Liver (tissue), 9 donors: ENCODE measurements around the gene EIF2B1. TPM values are rescaled to one million over a fixed set of nuclear protein-coding genes. Genes with fewer than 3 reads are reported as not detected.

ENCODE experiments used
- DNase-seq: peaks from one replicate; pipeline ENCODE4 v3.0.0-alpha.2; 2017; ENCODE audit warnings: low spot score
- H3K27ac ChIP-seq, 2 donors: one replicate each; pipeline ENCODE4 v1.7.0; 2013; ENCODE audit warnings: inconsistent platforms in 2 of 2, low read length in 2 of 2, control low read depth in 1 of 2, low read depth in 1 of 2, mild to moderate bottlenecking in 1 of 2
- H3K27me3 ChIP-seq, 4 donors: one replicate each; pipeline versions ENCODE4 v1.6.1 to v1.7.0; 2013; ENCODE audit warnings: low read length in 3 of 4, inconsistent platforms in 1 of 4, mild to moderate bottlenecking in 1 of 4, moderate library complexity in 1 of 4; ENCODE audit not compliant: control insufficient read depth in 4 of 4, insufficient read depth in 4 of 4
- H3K36me3 ChIP-seq, 4 donors: one replicate each; pipeline versions ENCODE4 v1.6.1 to v1.7.0; 2013; ENCODE audit warnings: low read length in 3 of 4, mild to moderate bottlenecking in 3 of 4, low read depth in 1 of 4, moderate library complexity in 1 of 4; ENCODE audit not compliant: control insufficient read depth in 4 of 4, insufficient read depth in 3 of 4
- H3K4me1 ChIP-seq, 4 donors: one replicate each; pipeline versions ENCODE4 v1.6.1 to v1.7.0; 2013; ENCODE audit warnings: low read length in 3 of 4, mild to moderate bottlenecking in 3 of 4, moderate library complexity in 1 of 4; ENCODE audit not compliant: control insufficient read depth in 4 of 4, insufficient read depth in 4 of 4
- H3K4me3 ChIP-seq, 3 donors: one replicate each; pipeline versions ENCODE4 v1.6.1 to v1.7.0; 2013; ENCODE audit warnings: low read length in 3 of 3, control low read depth in 1 of 3, low read depth in 1 of 3, mild to moderate bottlenecking in 1 of 3
- H3K9ac ChIP-seq, 2 donors: one replicate each; pipeline ENCODE4 v1.7.0; 2013; ENCODE audit warnings: low read length in 2 of 2, mild to moderate bottlenecking in 2 of 2, moderate library complexity in 2 of 2, control low read depth in 1 of 2, low read depth in 1 of 2
- H3K9me3 ChIP-seq, 4 donors: one replicate each; pipeline versions ENCODE4 v1.6.1 to v1.7.0; 2013; ENCODE audit warnings: low read length in 3 of 4; ENCODE audit not compliant: control insufficient read depth in 4 of 4
- EGR1 ChIP-seq, 2 donors: IDR thresholded peaks; 2 replicates each; pipeline ENCODE4 v1.6.1; 2016 to 2018; ENCODE audit warnings: antibody characterized with exemption in 2 of 2, low read depth in 2 of 2
- FOXA1 ChIP-seq: IDR thresholded peaks from 2 replicates; pipeline ENCODE4 v1.6.1; 2016; ENCODE audit warnings: antibody characterized with exemption
- FOXA2 ChIP-seq: IDR thresholded peaks from 2 replicates; pipeline ENCODE4 v1.6.1; 2016; ENCODE audit warnings: antibody characterized with exemption
- GABPA ChIP-seq, 2 donors: IDR thresholded peaks in 1 of 2; conservative IDR thresholded peaks in 1 of 2; 2 replicates each; pipeline ENCODE4 v1.6.1; 2016; ENCODE audit warnings: antibody characterized with exemption in 2 of 2, mild to moderate bottlenecking in 1 of 2, moderate library complexity in 1 of 2
- HNF4A ChIP-seq, 2 donors: conservative IDR thresholded peaks; 2 replicates each; pipeline ENCODE4 v1.6.1; 2016; ENCODE audit warnings: antibody characterized with exemption in 2 of 2, mild to moderate bottlenecking in 2 of 2
- HNF4G ChIP-seq: IDR thresholded peaks from 2 replicates; pipeline ENCODE4 v1.6.1; 2016; ENCODE audit warnings: antibody characterized with exemption
- JUND ChIP-seq, 2 donors: IDR thresholded peaks; 2 replicates each; pipeline ENCODE4 v1.6.1; 2016; ENCODE audit warnings: antibody characterized with exemption in 2 of 2
- NR2F2 ChIP-seq: IDR thresholded peaks from 2 replicates; pipeline ENCODE4 v1.6.1; 2016; ENCODE audit warnings: antibody characterized with exemption
- RAD21 ChIP-seq, 2 donors: IDR thresholded peaks; 2 replicates each; pipeline ENCODE4 v1.6.1; 2016; ENCODE audit warnings: antibody characterized with exemption in 2 of 2, mild to moderate bottlenecking in 2 of 2
- RXRA ChIP-seq, 2 donors: IDR thresholded peaks; 2 replicates each; pipeline ENCODE4 v1.6.1; 2017 to 2018; ENCODE audit warnings: antibody characterized with exemption in 2 of 2, mild to moderate bottlenecking in 1 of 2
- SP1 ChIP-seq: IDR thresholded peaks from 2 replicates; pipeline ENCODE4 v1.6.1; 2018; ENCODE audit warnings: antibody characterized with exemption, mild to moderate bottlenecking
- TAF1 ChIP-seq: conservative IDR thresholded peaks from 2 replicates; pipeline ENCODE4 v1.6.1; 2016; ENCODE audit warnings: antibody characterized with exemption, mild to moderate bottlenecking
- YY1 ChIP-seq: IDR thresholded peaks from 2 replicates; pipeline ENCODE4 v1.6.1; 2016; ENCODE audit warnings: antibody characterized with exemption, mild to moderate bottlenecking
- WGBS: extraction: QIAGEN DNeasy Blood & Tissue Kit; methylation state at CpG from one replicate; pipeline ENCODE4 v1.1.7; 2013; 5-methylcytosine and 5-hydroxymethylcytosine counted together
- polyA plus RNA-seq, 2 donors: library from polyadenylated mRNA; stranded (reverse) in 1 of 2; unstranded in 1 of 2; fragments of 200-250 nt in 1 of 2; fragments of >200 nt in 1 of 2; fragmentation: Nextera tagmentation in 1 of 2; extraction: Ambion mirVana in 1 of 2; gene quantifications; one replicate each; pipeline versions ENCODE4 v1.2.1 to v1.2.3, GENCODE V29; 2013 to 2015
- total RNA-seq, 2 donors: library from RNA; depleted of rRNA; stranded (reverse); fragments of >200 nt; gene quantifications; one replicate each; pipeline ENCODE4 v1.2.3, GENCODE V29; 2014
- TF ChIP-seq, protein P1 (sequence below): IDR thresholded peaks from 2 replicates; pipeline ENCODE4 v1.6.1; 2016; ENCODE audit warnings: antibody characterized with exemption
- TF ChIP-seq, protein P2 (sequence below): IDR thresholded peaks from 2 replicates; pipeline ENCODE4 v1.6.1; 2016; ENCODE audit warnings: antibody characterized with exemption
- TF ChIP-seq, protein P3 (sequence below): IDR thresholded peaks from 2 replicates; pipeline ENCODE4 v1.6.1; 2016; ENCODE audit warnings: antibody characterized with exemption, mild to moderate bottlenecking
- TF ChIP-seq, protein P4 (sequence below): fragments of 150-350 bp; IDR thresholded peaks from 2 replicates; pipeline ENCODE4 v1.5.1; 2017; ENCODE audit warnings: improper control_type of control experiment, low read depth, low read length; ENCODE audit not compliant: missing input control
- TF ChIP-seq, protein P5 (sequence below): IDR thresholded peaks from 2 replicates; pipeline ENCODE4 v1.6.1; 2016; ENCODE audit warnings: antibody characterized with exemption
- donor health status: healthy.
- donor health status: healthy.
- donor health status: healthy.
- donor health status: healthy.
- donor health status: healthy.

Gene EIF2B1
- total and polyA plus RNA-seq, 4 donors, result 14.0 to 34.5 (median 17.1) TPM

DNA sequence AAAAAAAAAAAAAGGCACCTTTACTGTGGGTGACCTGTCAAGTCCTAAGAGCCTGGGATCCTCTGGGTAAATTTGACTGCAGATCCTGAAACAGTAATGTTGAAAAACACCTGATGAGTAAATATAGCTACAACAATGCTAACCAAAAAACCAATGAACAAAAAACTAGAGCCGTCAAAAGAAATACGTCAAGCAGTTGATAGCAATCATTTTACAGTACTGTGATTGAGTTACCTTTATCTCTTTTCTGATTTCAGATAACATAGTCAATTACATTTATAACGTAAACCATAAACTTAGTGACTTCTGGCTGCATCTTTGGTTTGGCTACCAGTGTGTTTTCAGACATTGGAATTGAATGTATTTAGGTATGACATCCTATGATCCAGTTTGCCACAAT lies 55.2 kb downstream of the EIF2B1 start:
- Histone ChIP-seq H3K4me1 (peaks cover 4 to 14% (median 12%) of the 10 kb centered on the region in 4 donors), H3K4me3 (no peak overlapping the region), H3K36me3 (peaks cover 0 to 2% (median 0%) of the 10 kb centered on the region in 4 donors), H3K27me3 (no peaks in the 10 kb centered on the region), H3K9ac (no peak overlapping the region), H3K9me3 (no peaks in the 10 kb centered on the region), H3K27ac (no peak overlapping the region)
- 88% methylated on average over 3 of the region's 3 CpGs for WGBS
- DNase-seq, result no peak
- TF ChIP-seq SP1 (no peak), NR2F2 (no peak), YY1 (no peak), FOXA2 (no peak), FOXA1 (no peak), JUND (IDR thresholded peaks at IDR 0.05) (no peak), HNF4A (conservative IDR thresholded peaks at IDR 0.05) (no peak), HNF4G (no peak), TAF1 (no peak), RXRA (IDR thresholded peaks at IDR 0.05) (no peak), EGR1 (IDR thresholded peaks at IDR 0.05; ENCODE audit: low read depth in 2 of 2) (no peak), RAD21 (IDR thresholded peaks at IDR 0.05) (no peak), GABPA (IDR thresholded peaks at IDR 0.05 in 1 of 2, conservative IDR thresholded peaks at IDR 0.05 in 1 of 2) (no peak)
- TF ChIP-seq, protein P1, sequence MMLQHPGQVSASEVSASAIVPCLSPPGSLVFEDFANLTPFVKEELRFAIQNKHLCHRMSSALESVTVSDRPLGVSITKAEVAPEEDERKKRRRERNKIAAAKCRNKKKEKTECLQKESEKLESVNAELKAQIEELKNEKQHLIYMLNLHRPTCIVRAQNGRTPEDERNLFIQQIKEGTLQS, result no peak
- TF ChIP-seq, protein P2, sequence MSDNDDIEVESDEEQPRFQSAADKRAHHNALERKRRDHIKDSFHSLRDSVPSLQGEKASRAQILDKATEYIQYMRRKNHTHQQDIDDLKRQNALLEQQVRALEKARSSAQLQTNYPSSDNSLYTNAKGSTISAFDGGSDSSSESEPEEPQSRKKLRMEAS, result no peak
- TF ChIP-seq, protein P3, sequence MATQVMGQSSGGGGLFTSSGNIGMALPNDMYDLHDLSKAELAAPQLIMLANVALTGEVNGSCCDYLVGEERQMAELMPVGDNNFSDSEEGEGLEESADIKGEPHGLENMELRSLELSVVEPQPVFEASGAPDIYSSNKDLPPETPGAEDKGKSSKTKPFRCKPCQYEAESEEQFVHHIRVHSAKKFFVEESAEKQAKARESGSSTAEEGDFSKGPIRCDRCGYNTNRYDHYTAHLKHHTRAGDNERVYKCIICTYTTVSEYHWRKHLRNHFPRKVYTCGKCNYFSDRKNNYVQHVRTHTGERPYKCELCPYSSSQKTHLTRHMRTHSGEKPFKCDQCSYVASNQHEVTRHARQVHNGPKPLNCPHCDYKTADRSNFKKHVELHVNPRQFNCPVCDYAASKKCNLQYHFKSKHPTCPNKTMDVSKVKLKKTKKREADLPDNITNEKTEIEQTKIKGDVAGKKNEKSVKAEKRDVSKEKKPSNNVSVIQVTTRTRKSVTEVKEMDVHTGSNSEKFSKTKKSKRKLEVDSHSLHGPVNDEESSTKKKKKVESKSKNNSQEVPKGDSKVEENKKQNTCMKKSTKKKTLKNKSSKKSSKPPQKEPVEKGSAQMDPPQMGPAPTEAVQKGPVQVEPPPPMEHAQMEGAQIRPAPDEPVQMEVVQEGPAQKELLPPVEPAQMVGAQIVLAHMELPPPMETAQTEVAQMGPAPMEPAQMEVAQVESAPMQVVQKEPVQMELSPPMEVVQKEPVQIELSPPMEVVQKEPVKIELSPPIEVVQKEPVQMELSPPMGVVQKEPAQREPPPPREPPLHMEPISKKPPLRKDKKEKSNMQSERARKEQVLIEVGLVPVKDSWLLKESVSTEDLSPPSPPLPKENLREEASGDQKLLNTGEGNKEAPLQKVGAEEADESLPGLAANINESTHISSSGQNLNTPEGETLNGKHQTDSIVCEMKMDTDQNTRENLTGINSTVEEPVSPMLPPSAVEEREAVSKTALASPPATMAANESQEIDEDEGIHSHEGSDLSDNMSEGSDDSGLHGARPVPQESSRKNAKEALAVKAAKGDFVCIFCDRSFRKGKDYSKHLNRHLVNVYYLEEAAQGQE, result no peak
- TF ChIP-seq, protein P4, sequence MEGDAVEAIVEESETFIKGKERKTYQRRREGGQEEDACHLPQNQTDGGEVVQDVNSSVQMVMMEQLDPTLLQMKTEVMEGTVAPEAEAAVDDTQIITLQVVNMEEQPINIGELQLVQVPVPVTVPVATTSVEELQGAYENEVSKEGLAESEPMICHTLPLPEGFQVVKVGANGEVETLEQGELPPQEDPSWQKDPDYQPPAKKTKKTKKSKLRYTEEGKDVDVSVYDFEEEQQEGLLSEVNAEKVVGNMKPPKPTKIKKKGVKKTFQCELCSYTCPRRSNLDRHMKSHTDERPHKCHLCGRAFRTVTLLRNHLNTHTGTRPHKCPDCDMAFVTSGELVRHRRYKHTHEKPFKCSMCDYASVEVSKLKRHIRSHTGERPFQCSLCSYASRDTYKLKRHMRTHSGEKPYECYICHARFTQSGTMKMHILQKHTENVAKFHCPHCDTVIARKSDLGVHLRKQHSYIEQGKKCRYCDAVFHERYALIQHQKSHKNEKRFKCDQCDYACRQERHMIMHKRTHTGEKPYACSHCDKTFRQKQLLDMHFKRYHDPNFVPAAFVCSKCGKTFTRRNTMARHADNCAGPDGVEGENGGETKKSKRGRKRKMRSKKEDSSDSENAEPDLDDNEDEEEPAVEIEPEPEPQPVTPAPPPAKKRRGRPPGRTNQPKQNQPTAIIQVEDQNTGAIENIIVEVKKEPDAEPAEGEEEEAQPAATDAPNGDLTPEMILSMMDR, result no peak

DNA sequence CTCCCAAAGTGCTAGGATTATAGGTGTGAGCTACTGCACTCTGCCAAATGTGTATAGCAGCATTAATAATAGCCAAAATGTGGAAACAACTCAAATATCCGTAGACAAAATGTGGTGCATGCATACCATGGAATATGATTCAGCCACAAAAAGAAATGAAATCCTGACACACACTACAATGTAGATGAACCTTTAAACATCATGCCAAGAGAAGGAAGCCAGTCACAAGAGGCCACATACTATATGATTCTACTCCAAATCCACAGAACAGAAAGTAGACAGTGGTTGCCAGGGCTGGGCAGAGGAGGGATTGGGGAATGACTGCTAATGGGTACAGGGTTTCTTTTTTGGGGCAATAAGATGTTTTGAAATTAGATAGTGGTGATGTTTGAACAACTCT lies 56.9 kb downstream of the EIF2B1 start:
- TF ChIP-seq, protein P1, result no peak
- TF ChIP-seq SP1 (no peak), HNF4A (conservative IDR thresholded peaks at IDR 0.05) (no peak), TAF1 (no peak)
- TF ChIP-seq, protein P5, sequence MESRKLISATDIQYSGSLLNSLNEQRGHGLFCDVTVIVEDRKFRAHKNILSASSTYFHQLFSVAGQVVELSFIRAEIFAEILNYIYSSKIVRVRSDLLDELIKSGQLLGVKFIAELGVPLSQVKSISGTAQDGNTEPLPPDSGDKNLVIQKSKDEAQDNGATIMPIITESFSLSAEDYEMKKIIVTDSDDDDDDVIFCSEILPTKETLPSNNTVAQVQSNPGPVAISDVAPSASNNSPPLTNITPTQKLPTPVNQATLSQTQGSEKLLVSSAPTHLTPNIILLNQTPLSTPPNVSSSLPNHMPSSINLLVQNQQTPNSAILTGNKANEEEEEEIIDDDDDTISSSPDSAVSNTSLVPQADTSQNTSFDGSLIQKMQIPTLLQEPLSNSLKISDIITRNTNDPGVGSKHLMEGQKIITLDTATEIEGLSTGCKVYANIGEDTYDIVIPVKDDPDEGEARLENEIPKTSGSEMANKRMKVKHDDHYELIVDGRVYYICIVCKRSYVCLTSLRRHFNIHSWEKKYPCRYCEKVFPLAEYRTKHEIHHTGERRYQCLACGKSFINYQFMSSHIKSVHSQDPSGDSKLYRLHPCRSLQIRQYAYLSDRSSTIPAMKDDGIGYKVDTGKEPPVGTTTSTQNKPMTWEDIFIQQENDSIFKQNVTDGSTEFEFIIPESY, result no peak
- TF ChIP-seq, protein P2, result no peak
- Histone ChIP-seq H3K36me3 (peaks cover 0 to 2% (median 0%) of the 10 kb centered on the region in 4 donors), H3K4me1 (no peaks in the 10 kb centered on the region), H3K27me3 (no peaks in the 10 kb centered on the region), H3K9ac (no peak overlapping the region), H3K27ac (no peak overlapping the region), H3K9me3 (no peaks in the 10 kb centered on the region), H3K4me3 (no peak overlapping the region)
- no peak for DNase-seq
- WGBS, result 97% methylated on average over 1 of the region's 1 CpG
